Tibial nerve (tissue), 3 donors: ENCODE measurements around the gene HAUS5.

Experiments
- CTCF ChIP-seq, 5 experiments: fragments of 200-600 bp in 3 of 5; fragments of 450-650 bp in 2 of 5; sonication (generic) in 3 of 5; IDR thresholded peaks; one replicate each; pipeline ENCODE4 v1.5.1; 2016 to 2019; ENCODE audit warnings: antibody characterized with exemption in 5 of 5, mild to moderate bottlenecking in 3 of 5, moderate library complexity in 2 of 5
- POLR2A ChIP-seq, 2 donors: fragments of 450-650 bp; IDR thresholded peaks; one replicate each; pipeline ENCODE4 v1.6.1; 2017; ENCODE audit warnings: antibody characterized with exemption in 2 of 2, mild to moderate bottlenecking in 2 of 2, moderate library complexity in 2 of 2

GRCh38 chr19:35665604-35666003, 53.1 kb downstream of the HAUS5 start:
- no peak for TF ChIP-seq POLR2A (IDR thresholded peaks at IDR 0.05)
- no peak for TF ChIP-seq CTCF (IDR thresholded peaks at IDR 0.05)
